Subcutaneous adipose tissue (tissue), 4 donors: ENCODE measurements around the gene MYRF. TPM values are rescaled to one million over a fixed set of nuclear protein-coding genes. Genes with fewer than 3 reads are reported as not detected.

ENCODE experiments used
- total RNA-seq, 4 donors: library from RNA; depleted of rRNA; stranded (reverse); fragments of >200 nt; gene quantifications; one replicate each; pipeline ENCODE4 v1.1.0, GENCODE V29; 2016
- TF ChIP-seq, protein P1 (sequence below): fragments of 450-650 bp; IDR thresholded peaks from one replicate; pipeline ENCODE4 v1.5.1; 2016; ENCODE audit warnings: low read depth, mild to moderate bottlenecking, control low read depth, antibody characterized with exemption, moderate library complexity

Gene MYRF
- total RNA-seq, 4 donors from 2014 or later, result 0.17 to 0.33 TPM; not detected in 2

- TF ChIP-seq, protein P1, sequence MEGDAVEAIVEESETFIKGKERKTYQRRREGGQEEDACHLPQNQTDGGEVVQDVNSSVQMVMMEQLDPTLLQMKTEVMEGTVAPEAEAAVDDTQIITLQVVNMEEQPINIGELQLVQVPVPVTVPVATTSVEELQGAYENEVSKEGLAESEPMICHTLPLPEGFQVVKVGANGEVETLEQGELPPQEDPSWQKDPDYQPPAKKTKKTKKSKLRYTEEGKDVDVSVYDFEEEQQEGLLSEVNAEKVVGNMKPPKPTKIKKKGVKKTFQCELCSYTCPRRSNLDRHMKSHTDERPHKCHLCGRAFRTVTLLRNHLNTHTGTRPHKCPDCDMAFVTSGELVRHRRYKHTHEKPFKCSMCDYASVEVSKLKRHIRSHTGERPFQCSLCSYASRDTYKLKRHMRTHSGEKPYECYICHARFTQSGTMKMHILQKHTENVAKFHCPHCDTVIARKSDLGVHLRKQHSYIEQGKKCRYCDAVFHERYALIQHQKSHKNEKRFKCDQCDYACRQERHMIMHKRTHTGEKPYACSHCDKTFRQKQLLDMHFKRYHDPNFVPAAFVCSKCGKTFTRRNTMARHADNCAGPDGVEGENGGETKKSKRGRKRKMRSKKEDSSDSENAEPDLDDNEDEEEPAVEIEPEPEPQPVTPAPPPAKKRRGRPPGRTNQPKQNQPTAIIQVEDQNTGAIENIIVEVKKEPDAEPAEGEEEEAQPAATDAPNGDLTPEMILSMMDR, result no peak
These were observed 5.1 kb upstream of the MYRF start for GRCh38 chr11:61747192-61747966.

DNA sequence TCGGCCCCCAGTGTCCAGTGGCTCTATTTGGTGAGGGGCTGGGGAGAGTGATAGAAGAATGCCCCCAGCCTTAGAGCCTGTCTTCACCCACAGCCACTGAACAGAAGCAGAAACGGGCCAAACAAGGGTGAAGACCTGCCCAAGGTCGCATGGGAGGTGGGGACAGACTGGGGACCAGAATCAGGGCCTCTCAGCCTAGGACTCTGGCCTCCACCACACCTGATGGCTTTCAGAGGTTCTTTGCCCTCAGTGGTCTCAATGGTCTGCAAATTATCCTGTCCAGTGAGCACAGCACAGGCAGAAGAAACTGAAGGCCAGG, 4.5 kb upstream of the MYRF start:
- TF ChIP-seq, protein P1, result no peak

GRCh38 chr11:61749591-61750217, 2.7 kb upstream of the MYRF start:
- TF ChIP-seq, protein P1, result no peak

- TF ChIP-seq, protein P1, result no peak
These were observed 1.7 kb upstream of the MYRF start for GRCh38 chr11:61750631-61751273.

DNA sequence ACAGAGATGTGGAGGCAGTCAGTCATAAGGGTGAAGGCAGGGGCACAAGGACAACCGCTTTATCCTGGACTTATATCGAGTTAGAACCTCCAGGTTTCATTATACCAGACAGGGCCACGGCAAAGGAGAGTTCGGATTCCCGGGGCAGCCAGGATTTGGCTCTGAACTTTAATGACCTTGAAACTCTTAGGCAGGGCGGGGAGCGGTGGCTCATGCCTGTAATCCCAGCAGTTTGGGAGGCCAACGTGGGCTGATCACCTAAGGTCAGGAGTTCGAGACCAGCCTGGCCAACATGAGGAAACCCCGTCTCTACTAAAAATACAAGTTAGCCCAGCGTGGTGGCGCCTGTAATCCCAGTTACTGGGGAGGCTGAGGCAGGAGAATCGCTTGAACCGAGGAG, 1.1 kb upstream of the MYRF start:
- TF ChIP-seq, protein P1, result no peak

DNA sequence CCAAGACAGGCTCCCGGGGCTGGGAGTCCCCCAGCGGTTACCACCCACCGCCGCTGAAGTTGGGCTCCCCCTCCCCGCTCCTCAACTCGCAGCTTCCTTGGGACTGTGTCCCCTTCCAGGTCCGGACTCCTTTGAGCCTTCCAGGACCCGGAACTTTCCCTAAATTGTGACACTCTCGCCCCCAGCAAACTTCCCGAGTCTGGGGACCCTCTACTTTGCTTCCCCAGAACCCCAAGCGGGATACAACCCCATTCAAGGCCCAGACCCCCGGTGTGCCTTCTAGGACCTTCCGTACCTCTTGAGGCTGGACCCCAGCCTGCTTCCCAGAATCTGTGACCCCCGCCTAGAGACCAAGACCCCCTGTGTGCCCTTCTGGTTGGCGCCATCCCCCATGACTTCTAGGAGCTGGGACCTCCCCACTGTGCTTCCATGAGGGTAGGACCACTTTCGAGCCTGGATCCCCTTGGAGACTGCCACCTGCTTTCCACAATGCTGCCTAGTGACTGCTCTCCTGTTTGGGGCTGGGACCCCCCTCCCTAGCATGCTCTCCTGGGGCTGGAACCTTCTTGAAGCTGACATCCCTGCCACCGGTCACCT, 587 bp downstream of the MYRF start:
- TF ChIP-seq, protein P1, result no peak

DNA sequence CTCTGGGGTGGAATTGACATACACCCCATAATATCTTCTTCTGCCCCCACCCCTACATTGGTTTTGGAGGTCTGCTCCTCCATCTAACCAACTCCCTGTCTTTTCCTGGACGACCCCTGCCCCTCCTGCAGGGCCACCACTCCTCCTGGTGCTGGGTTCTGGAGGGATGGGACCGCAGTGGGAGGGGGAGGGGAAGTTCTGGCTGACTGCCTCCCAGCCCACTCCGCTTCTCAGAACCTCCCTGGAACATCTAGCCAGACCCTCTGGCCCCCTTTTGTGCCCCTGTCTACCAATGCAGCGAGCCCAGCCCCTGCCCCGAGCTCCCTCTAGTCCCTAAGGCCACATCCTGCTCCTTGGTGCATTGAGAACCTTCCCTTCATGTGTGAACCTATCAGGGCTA, 1.2 kb downstream of the MYRF start:
- TF ChIP-seq, protein P1, result no peak
